ENCODE measurements around the gene EXOC3L4.

- TF ChIP-seq PPARA (CRISPR knock-in tag; IDR thresholded peaks at IDR 0.05; ENCODE audit: borderline replicate concordance): no peak
- no peak for TF ChIP-seq BACH2 (CRISPR knock-in tag; IDR thresholded peaks at IDR 0.05; ENCODE audit: borderline replicate concordance)
- TF ChIP-seq ZC3H10 (CRISPR knock-in tag; IDR thresholded peaks at IDR 0.05): no peak
- no peak for TF ChIP-seq ESRRG (CRISPR knock-in tag; IDR thresholded peaks at IDR 0.05)
- TF ChIP-seq PATZ1 (CRISPR knock-in tag; IDR thresholded peaks at IDR 0.05; ENCODE audit: borderline replicate concordance): no peak
- no peak for TF ChIP-seq CREB5 (CRISPR knock-in tag; IDR thresholded peaks at IDR 0.05; ENCODE audit: low read depth)
- TF ChIP-seq CSRNP3 (CRISPR knock-in tag; IDR thresholded peaks at IDR 0.05): 0 out of 2 replicates have a peak, but pooled peaks have one; percentile 55
- TF ChIP-seq ZFP3 (CRISPR knock-in tag; IDR thresholded peaks at IDR 0.05): peak; percentile 69
- TF ChIP-seq GLIS3 (CRISPR knock-in tag; IDR thresholded peaks at IDR 0.05): no peak
- TF ChIP-seq ZNF8 (CRISPR knock-in tag; IDR thresholded peaks at IDR 0.05): no peak
- TF ChIP-seq ZFP30 (CRISPR knock-in tag; IDR thresholded peaks at IDR 0.05): no peak
- TF ChIP-seq TCF4 (CRISPR knock-in tag; IDR thresholded peaks at IDR 0.05; ENCODE audit: borderline replicate concordance): no peak
Measured at GRCh38 chr14:103143506-103143905, 49.0 kb downstream of the EXOC3L4 start.
